Stromal cell of bone marrow (primary cell): ENCODE measurements around the gene CHORDC1.
"Not testable (repeated sequence)": the region's sequence is repeated elsewhere in the genome, so short reads cannot be mapped to it uniquely, and the experiment has no call there.

Experiments used
- DNase-seq: peaks from one replicate; pipeline ENCODE4 v3.0.0-alpha.2; 2012; ENCODE audit warnings: low read depth

Gene CHORDC1

GRCh38 chr11:90216611-90217010 lies 6.2 kb downstream of the CHORDC1 start:
- no peak for DNase-seq

DNA sequence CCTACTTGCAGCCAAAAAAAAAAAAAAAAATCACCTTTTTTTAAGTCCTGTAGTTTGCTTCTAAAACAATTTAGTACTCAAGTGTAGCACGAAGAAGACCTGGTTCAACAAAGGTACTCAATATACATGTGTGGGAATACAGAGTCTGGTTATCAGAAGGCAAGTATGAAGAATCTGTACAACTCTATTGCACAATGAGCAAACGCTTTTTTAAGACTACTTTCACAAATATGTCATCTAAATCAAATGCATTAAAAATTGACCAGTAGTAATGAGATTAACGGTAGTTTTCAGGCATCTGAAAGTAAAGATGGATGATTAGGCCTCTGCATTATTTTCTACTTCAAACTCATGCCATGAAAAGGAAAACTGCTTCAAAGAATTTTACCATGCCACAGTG lies 9.5 kb downstream of the CHORDC1 start:
- DNase-seq = no peak

DNA sequence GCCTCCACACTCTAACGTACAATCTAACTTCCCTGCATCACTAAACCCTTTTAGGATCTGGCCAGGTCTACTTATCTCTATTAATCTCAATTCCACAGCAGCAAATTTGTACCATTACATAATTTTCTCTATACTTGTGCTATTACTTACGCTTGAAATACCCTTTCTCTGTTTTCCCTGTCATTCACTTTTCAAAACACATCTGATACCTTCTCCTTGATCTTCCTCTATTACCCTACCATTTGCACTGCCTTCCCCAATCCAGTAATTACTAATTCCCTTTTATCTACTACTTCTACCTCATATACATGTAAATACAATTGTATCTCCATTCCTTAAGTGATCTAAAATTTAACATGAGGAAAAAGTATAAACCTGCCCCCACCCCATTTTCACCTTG lies 14.0 kb downstream of the CHORDC1 start:
- DNase-seq = no peak

DNA sequence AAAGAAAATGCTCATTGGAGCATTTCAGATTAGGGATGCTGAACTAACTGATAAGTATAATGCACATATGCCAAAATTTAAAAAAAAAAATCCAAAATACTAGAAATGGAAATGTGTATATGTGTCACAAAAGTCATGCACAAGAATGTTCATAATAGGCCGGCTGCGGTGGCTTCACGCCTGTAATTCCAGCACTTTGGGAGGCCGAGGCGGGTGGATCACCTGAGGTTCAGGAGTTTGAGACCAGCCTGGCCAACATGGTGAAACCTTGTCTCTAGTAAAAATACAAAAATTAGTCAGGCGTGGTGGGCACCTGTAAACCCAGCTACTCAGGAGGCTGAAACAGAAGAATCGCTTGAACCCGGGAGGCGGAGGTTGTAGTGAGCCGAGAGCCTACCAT lies 14.9 kb downstream of the CHORDC1 start:
- not testable (repeated sequence) for DNase-seq

DNA sequence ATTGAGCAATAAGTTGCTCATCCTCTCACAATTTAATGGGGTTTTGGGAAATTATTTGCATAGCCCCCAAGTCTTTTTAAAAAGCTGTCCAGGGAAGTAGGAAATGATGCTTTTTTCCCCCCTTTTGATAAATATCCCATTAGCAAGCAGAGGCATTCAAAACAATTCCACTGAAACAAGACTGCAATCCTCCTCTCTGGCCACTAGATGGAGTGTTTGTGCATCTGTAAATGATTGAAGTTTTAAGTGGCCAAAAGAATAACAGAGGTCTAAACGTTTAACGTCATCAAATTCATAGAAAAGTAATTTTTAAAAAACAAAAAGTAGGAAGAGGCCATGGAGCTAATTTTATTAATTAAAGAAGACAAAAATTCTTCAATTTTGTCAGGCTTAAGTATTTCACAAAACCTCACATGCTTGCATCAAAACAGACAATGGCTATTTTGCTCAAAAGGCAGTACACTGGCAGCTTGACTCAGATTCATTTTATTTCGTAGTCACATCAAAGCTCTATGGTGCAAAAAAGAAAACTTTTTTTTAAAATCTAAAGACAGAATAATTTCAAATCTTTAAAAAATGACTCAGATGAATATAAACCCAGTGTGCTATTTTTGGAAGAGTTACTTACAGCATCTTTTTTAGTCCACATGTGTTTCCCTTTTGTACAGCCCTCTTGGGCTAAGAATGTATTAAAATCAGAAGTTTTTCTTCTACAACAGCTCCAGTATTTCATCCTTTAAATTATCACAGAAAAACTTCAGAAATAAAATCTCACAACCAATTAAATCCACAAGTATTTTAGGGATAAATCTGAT lies 17.8 kb downstream of the CHORDC1 start:
- peak; percentile 29 for DNase-seq

GRCh38 chr11:90204407-90204806 lies 18.4 kb downstream of the CHORDC1 start:
- DNase-seq = no peak

DNA sequence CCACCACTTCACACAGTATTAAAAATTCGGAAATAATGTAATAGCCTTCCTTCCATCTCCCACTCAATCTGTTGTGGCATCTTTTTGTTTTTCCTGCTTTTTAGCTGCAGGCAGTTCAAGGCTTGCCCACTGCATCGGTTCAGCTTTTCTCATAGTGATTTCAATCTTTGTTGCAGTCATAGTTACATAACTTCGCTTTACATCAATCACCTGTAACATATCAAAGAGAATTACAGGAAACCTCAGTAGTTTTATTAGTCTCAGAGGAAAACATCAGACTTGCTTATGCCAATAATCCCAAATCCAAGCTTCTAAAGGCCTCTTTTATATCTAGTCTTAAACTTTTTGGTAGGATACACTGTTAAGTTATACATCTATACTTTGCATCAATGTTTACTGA lies 20.5 kb downstream of the CHORDC1 start:
- no peak for DNase-seq

DNA sequence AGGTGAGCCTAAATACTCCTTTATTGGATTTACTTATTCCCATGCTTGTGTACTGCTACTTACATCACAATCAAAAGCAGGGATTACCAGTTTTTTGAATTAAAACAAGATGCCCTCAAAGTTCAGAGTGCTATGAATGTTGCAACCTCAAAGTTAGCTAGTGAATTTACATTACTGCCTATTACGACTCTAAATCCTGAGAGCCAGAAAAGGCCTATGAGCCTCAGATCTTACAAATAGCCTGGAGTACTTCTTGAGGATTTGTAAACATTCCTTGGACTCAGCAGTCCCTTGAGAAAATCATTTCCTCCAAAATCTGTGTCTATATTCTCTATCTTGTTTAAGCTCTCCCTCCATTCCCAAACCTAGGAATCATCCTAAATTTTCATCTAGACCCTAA lies 25.5 kb downstream of the CHORDC1 start:
- DNase-seq = no peak

DNA sequence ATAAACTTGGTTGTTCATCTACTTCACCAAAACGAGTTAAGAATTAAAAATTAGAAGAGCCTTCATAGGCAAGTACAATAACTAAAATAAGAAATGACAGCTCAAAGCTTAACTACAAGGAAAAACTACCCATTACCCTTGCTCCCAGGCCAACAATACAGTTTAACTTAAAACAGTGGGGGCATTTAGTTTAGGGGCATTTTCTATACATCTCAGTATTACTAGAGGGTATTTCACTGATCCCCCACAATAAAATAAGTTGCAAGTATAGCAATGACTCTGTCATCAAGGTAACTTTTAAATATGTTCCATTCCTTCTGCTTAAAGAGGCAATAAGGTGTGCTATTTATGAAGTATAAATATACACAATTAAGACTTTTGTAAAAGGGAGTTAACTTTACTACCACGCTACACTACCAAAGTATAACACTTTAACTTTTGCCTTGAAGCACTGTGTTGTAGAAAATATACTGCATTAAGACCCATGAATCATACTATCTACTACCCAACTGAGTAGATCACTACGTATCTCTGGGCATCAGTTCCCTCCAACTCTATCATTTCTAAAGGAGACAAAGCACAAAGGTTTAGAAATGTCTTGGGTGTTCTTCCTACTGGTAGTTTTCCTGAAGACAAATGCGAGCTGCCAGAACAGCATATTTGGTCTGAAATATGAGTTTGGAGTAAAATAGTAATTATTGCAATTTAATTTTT lies 29.8 kb downstream of the CHORDC1 start:
- DNase-seq = no peak

- DNase-seq = no peak
These were observed 33.8 kb downstream of the CHORDC1 start for GRCh38 chr11:90189011-90189410.

DNA sequence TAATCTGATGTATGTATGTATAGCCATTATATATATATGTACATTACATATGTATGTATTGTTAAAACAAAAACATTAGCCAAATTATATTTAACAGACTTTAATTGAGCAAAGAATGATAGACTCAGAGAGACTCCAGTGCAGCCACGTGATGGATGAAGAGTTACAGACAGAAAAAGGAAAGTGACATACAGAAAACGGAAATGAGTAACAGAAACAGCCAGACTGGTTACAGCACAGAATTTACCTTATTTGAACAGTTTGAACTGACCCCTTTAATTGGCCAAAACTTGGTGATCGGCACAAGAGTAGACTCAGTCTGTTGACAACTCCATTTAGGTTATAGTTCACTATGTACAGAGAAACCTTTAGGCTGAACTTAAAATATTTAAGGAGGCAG lies 35.0 kb downstream of the CHORDC1 start:
- DNase-seq = no peak

DNA sequence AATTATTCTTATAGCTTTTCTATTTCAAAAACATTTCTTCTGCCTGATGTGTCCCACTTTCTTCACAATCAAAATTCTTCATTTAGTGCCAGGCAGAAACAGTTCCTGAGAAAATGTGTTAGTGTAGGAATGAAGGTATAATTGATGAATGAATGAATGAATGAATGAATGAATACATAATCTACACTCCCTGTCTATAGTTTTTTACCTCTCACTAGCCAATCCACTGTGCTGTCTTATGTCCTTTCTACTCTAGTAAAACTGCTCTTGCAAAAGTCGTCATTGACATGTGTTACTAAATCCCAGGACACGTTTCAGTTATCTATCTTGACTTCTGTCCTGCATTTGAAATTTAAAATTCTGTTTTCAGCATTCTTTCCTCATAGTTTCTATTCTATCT lies 42.9 kb downstream of the CHORDC1 start:
- DNase-seq = no peak

- DNase-seq = no peak
These were observed 44.1 kb downstream of the CHORDC1 start for GRCh38 chr11:90178751-90179150.

DNA sequence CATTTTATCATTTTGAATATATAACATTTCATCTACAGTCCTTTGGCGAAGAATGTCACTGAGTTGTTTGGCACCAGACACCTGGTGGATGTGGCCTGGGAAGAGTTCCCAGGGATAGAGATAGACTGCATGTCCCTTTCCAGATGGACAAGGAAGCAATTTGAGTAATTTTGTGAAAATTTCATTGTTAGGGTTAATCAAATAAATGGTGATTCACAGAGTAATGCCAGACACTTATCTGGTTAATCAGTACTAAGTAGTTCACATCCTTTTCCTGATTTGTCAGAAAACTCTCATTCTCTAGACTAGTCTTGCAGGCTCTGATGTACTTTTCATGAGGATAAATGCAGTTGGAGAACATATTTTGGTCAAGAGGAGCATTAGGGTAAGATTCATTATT lies 46.8 kb downstream of the CHORDC1 start:
- no peak for DNase-seq

- DNase-seq = no peak
These were observed 51.5 kb downstream of the CHORDC1 start for GRCh38 chr11:90171359-90171758.

- DNase-seq = no peak
These were observed 54.3 kb downstream of the CHORDC1 start for GRCh38 chr11:90168571-90168970.

- DNase-seq = not testable (repeated sequence)
These were observed 55.1 kb downstream of the CHORDC1 start for GRCh38 chr11:90167704-90168103.

GRCh38 chr11:90166982-90167573 lies 55.8 kb downstream of the CHORDC1 start:
- DNase-seq = not testable (repeated sequence)
